ENCODE results near the gene HBP1. TPM values are rescaled to one million over a fixed set of nuclear protein-coding genes. Genes with fewer than 3 reads are reported as not detected.
A peak's percentile ranks its signal among the peaks of the same experiment; 100 is the strongest.

Gene HBP1
- polyA plus RNA-seq: 10 to 100 TPM; 25.1 to 82.6 (median 36.7) TPM
- long read RNA-seq, donor 1, transcript HBP1-208 (11 exons, 2,704 nt): major isoform, 11 of 68 reads
- long read RNA-seq, donor 1, transcript HBP1-201 (11 exons, 2,829 nt): minor isoform, 7 of 68 reads
- long read RNA-seq, donor 1, partial matches to known transcripts: 41 of 68 reads
- long read RNA-seq, donor 1, other reads (novel, unspliced or antisense): 8 of 68 reads
- long read RNA-seq, donor 2, partial matches to known transcripts: 0 of 1 reads
- long read RNA-seq, donor 2, other reads (novel, unspliced or antisense): 0 of 1 reads
- long read RNA-seq, donor 3, partial matches to known transcripts: 0 of 4 reads
- long read RNA-seq, donor 3, other reads (novel, unspliced or antisense): 0 of 4 reads
- long read RNA-seq, donor 4, partial matches to known transcripts: 0 of 1 reads
- long read RNA-seq, donor 4, other reads (novel, unspliced or antisense): 0 of 1 reads
- long read RNA-seq, donor 5, partial matches to known transcripts: 0 of 1 reads
- long read RNA-seq, donor 5, other reads (novel, unspliced or antisense): 0 of 1 reads
- long read RNA-seq, donor 6, transcript HBP1-208 (11 exons, 2,704 nt): major isoform, 8 of 31 reads
- long read RNA-seq, donor 6, partial matches to known transcripts: 19 of 31 reads
- long read RNA-seq, donor 6, other reads (novel, unspliced or antisense): 0 of 31 reads
- long read RNA-seq, donor 7, transcript HBP1-208 (11 exons, 2,704 nt): major isoform, 12 of 66 reads
- long read RNA-seq, donor 7, partial matches to known transcripts: 47 of 66 reads
- long read RNA-seq, donor 7, other reads (novel, unspliced or antisense): 5 of 66 reads
- long read RNA-seq, donor 8: 0 reads
- long read RNA-seq, donor 9, partial matches to known transcripts: 0 of 1 reads
- long read RNA-seq, donor 9, other reads (novel, unspliced or antisense): 0 of 1 reads
- long read RNA-seq, donor 10, transcript HBP1-208 (11 exons, 2,704 nt): minor isoform, 5 of 14 reads
- long read RNA-seq, donor 10, transcript HBP1-201 (11 exons, 2,829 nt): major isoform, 7 of 14 reads
- long read RNA-seq, donor 10, partial matches to known transcripts: 0 of 14 reads
- long read RNA-seq, donor 10, other reads (novel, unspliced or antisense): 0 of 14 reads

GRCh38 chr7:107168233-107169119, at the start of gene HBP1:
Gene HBP1 (plus strand): TSS chr7:107169003. CDS start chr7:107179894, 10,891 bp downstream.
- H3K4me3 ChIP-seq (ENCODE audit: low read depth in 1 of 3, low read length in 3 of 3): peak within 1 kb of the TSS; percentile 69 to 100 (median 94)
- WGBS, 3 donors: 0% methylated on average over 43 to 44 of the region's 44 CpGs
- no peaks in the 10 kb centered on the region for H3K9me3 ChIP-seq (ENCODE audit: control insufficient read depth in 2 of 2, insufficient read depth in 1 of 2, low read depth in 1 of 2, low read length in 1 of 2)
- H3K4me1 ChIP-seq (ENCODE audit: control insufficient read depth in 3 of 3, insufficient read depth in 2 of 3, low read depth in 1 of 3, low read length in 2 of 3): peaks cover 0 to 3% (median 0%) of the 10 kb centered on the region in 3 donors
- H3K36me3 ChIP-seq (ENCODE audit: control insufficient read depth in 3 of 3, insufficient read depth in 2 of 3, low read depth in 1 of 3, low read length in 3 of 3): peaks cover 0 to 6% (median 0%) of the 10 kb centered on the region in 3 donors
- peak; percentile 100 for DNase-seq
- FAIRE-seq: peak; percentile 73
- no peaks in the 10 kb centered on the region for H3K27me3 ChIP-seq (ENCODE audit: control insufficient read depth in 3 of 3, insufficient read depth in 3 of 3, low read length in 3 of 3)
- peak within 1 kb of the TSS; percentile 90 to 100 (median 97) for H3K27ac ChIP-seq (ENCODE audit: low read depth in 1 of 3, low read length in 2 of 3)

- H3K9me3 ChIP-seq (ENCODE audit: control insufficient read depth in 2 of 2, insufficient read depth in 1 of 2, low read depth in 1 of 2, low read length in 1 of 2): no peaks in the 10 kb centered on the region
- 79 to 80% (median 79%) methylated on average over 6 of the region's 6 CpGs for WGBS, 3 donors
- no peaks in the 10 kb centered on the region for H3K27me3 ChIP-seq (ENCODE audit: control insufficient read depth in 3 of 3, insufficient read depth in 3 of 3, low read length in 3 of 3)
- no peak overlapping the region for H3K4me3 ChIP-seq (ENCODE audit: low read depth in 1 of 3, low read length in 3 of 3)
- H3K4me1 ChIP-seq (ENCODE audit: control insufficient read depth in 3 of 3, insufficient read depth in 2 of 3, low read depth in 1 of 3, low read length in 2 of 3): no peaks in the 10 kb centered on the region
- DNase-seq: no peak
- no peaks in the 10 kb centered on the region for H3K36me3 ChIP-seq (ENCODE audit: control insufficient read depth in 3 of 3, insufficient read depth in 2 of 3, low read depth in 1 of 3, low read length in 3 of 3)
- H3K27ac ChIP-seq (ENCODE audit: low read depth in 1 of 3, low read length in 2 of 3): no peak overlapping the region
- no peak for FAIRE-seq
Measured at GRCh38 chr7:107119376-107120105, 49.3 kb upstream of the HBP1 start.

GRCh38 chr7:107122486-107122911, 46.3 kb upstream of the HBP1 start:
- H3K9me3 ChIP-seq (ENCODE audit: control insufficient read depth in 2 of 2, insufficient read depth in 1 of 2, low read depth in 1 of 2, low read length in 1 of 2): no peaks in the 10 kb centered on the region
- H3K4me1 ChIP-seq (ENCODE audit: control insufficient read depth in 3 of 3, insufficient read depth in 2 of 3, low read depth in 1 of 3, low read length in 2 of 3): no peaks in the 10 kb centered on the region
- H3K4me3 ChIP-seq (ENCODE audit: low read depth in 1 of 3, low read length in 3 of 3): no peak overlapping the region
- no peaks in the 10 kb centered on the region for H3K27me3 ChIP-seq (ENCODE audit: control insufficient read depth in 3 of 3, insufficient read depth in 3 of 3, low read length in 3 of 3)
- DNase-seq (peak in 1 of 2 donors; percentile 5), FAIRE-seq (no peak)
- peak overlapping the region in 1 of 3 donors; percentile 36 for H3K27ac ChIP-seq (ENCODE audit: low read depth in 1 of 3, low read length in 2 of 3)
- H3K36me3 ChIP-seq (ENCODE audit: control insufficient read depth in 3 of 3, insufficient read depth in 2 of 3, low read depth in 1 of 3, low read length in 3 of 3): no peaks in the 10 kb centered on the region
- 35 to 56% (median 39%) methylated on average over 4 of the region's 4 CpGs for whole genome bisulfite sequencing, 3 donors

- peak overlapping the region in 1 of 3 donors; percentile 14 for H3K27ac ChIP-seq (ENCODE audit: low read depth in 1 of 3, low read length in 2 of 3)
- no peak for FAIRE-seq
- no peak for DNase-seq
- no peaks in the 10 kb centered on the region for H3K4me1 ChIP-seq (ENCODE audit: control insufficient read depth in 3 of 3, insufficient read depth in 2 of 3, low read depth in 1 of 3, low read length in 2 of 3)
- no peak overlapping the region for H3K4me3 ChIP-seq (ENCODE audit: low read depth in 1 of 3, low read length in 3 of 3)
- no peaks in the 10 kb centered on the region for H3K36me3 ChIP-seq (ENCODE audit: control insufficient read depth in 3 of 3, insufficient read depth in 2 of 3, low read depth in 1 of 3, low read length in 3 of 3)
- WGBS, 3 donors: 93 to 95% (median 93%) methylated on average over 4 of the region's 4 CpGs
- H3K27me3 ChIP-seq (ENCODE audit: control insufficient read depth in 3 of 3, insufficient read depth in 3 of 3, low read length in 3 of 3): no peaks in the 10 kb centered on the region
- H3K9me3 ChIP-seq (ENCODE audit: control insufficient read depth in 2 of 2, insufficient read depth in 1 of 2, low read depth in 1 of 2, low read length in 1 of 2): no peaks in the 10 kb centered on the region
Measured at GRCh38 chr7:107123392-107123791, 45.4 kb upstream of the HBP1 start.

- H3K27me3 ChIP-seq (ENCODE audit: control insufficient read depth in 3 of 3, insufficient read depth in 3 of 3, low read length in 3 of 3): no peaks in the 10 kb centered on the region
- no peaks in the 10 kb centered on the region for H3K4me1 ChIP-seq (ENCODE audit: control insufficient read depth in 3 of 3, insufficient read depth in 2 of 3, low read depth in 1 of 3, low read length in 2 of 3)
- DNase-seq (no peak), FAIRE-seq (no peak)
- H3K27ac ChIP-seq (ENCODE audit: low read depth in 1 of 3, low read length in 2 of 3): peak overlapping the region in 1 of 3 donors; percentile 6
- H3K9me3 ChIP-seq (ENCODE audit: control insufficient read depth in 2 of 2, insufficient read depth in 1 of 2, low read depth in 1 of 2, low read length in 1 of 2): no peaks in the 10 kb centered on the region
- no peak overlapping the region for H3K4me3 ChIP-seq (ENCODE audit: low read depth in 1 of 3, low read length in 3 of 3)
- H3K36me3 ChIP-seq (ENCODE audit: control insufficient read depth in 3 of 3, insufficient read depth in 2 of 3, low read depth in 1 of 3, low read length in 3 of 3): no peaks in the 10 kb centered on the region
- 45 to 69% (median 61%) methylated on average over 5 of the region's 5 CpGs for WGBS, 3 donors
Measured at GRCh38 chr7:107125475-107125874, 43.3 kb upstream of the HBP1 start.

GRCh38 chr7:107128217-107128616, 40.6 kb upstream of the HBP1 start:
- no peak for FAIRE-seq

GRCh38 chr7:107128748-107129147, 40.1 kb upstream of the HBP1 start:
- Histone ChIP-seq H3K27ac (ENCODE audit: low read depth in 1 of 3, low read length in 2 of 3) (no peak overlapping the region), H3K4me3 (ENCODE audit: low read depth in 1 of 3, low read length in 3 of 3) (no peak overlapping the region), H3K27me3 (ENCODE audit: control insufficient read depth in 3 of 3, insufficient read depth in 3 of 3, low read length in 3 of 3) (no peaks in the 10 kb centered on the region), H3K36me3 (ENCODE audit: control insufficient read depth in 3 of 3, insufficient read depth in 2 of 3, low read depth in 1 of 3, low read length in 3 of 3) (no peaks in the 10 kb centered on the region), H3K4me1 (ENCODE audit: control insufficient read depth in 3 of 3, insufficient read depth in 2 of 3, low read depth in 1 of 3, low read length in 2 of 3) (no peaks in the 10 kb centered on the region), H3K9me3 (ENCODE audit: control insufficient read depth in 2 of 2, insufficient read depth in 1 of 2, low read depth in 1 of 2, low read length in 1 of 2) (no peaks in the 10 kb centered on the region)
- WGBS, 3 donors: 81 to 93% (median 89%) methylated on average over 3 of the region's 3 CpGs
- FAIRE-seq: no peak
- DNase-seq: no peak

More at GRCh38 chr7:107128217-107128616, 40.6 kb upstream of the HBP1 start:
- Histone ChIP-seq H3K36me3 (ENCODE audit: control insufficient read depth in 3 of 3, insufficient read depth in 2 of 3, low read depth in 1 of 3, low read length in 3 of 3) (no peaks in the 10 kb centered on the region), H3K4me3 (ENCODE audit: low read depth in 1 of 3, low read length in 3 of 3) (no peak overlapping the region), H3K27ac (ENCODE audit: low read depth in 1 of 3, low read length in 2 of 3) (no peak overlapping the region), H3K9me3 (ENCODE audit: control insufficient read depth in 2 of 2, insufficient read depth in 1 of 2, low read depth in 1 of 2, low read length in 1 of 2) (no peaks in the 10 kb centered on the region), H3K27me3 (ENCODE audit: control insufficient read depth in 3 of 3, insufficient read depth in 3 of 3, low read length in 3 of 3) (no peaks in the 10 kb centered on the region), H3K4me1 (ENCODE audit: control insufficient read depth in 3 of 3, insufficient read depth in 2 of 3, low read depth in 1 of 3, low read length in 2 of 3) (no peaks in the 10 kb centered on the region)
- WGBS, 3 donors: 95 to 96% (median 95%) methylated on average over 2 of the region's 2 CpGs
- DNase-seq: no peak

Measured in small intestine (tissue), 16 donors.